ENCODE results near the gene ERGIC1. TPM values are rescaled to one million over a fixed set of nuclear protein-coding genes. Genes with fewer than 3 reads are reported as not detected.

ERGIC1 gene
- total and polyA plus RNA-seq, 9 donors = 41.7 to 147 (median 92.3) TPM

DNA sequence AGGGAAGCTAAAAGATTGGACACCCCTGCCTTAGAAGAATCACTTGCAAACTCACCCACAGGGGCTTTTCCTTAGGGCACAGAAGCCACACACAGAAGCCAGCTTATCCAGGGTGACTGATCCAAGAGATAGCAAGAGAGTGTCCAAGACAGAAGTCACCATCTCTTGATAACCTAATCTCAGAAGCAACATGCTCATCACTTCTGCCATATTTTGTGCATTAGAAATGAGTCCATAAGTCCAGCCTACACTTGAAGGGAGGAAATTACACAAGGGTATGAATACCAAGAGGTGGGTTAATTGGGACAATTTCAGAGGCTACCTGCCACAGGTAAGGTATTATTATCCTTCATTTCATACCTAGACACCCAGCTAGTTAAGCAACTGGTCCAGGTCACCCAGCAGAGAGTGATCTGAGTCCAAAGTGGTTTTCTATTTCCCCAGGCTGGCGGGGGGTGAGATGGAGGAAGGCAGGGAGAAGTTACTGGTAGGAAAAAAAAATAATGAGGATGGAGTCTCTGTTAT, 3.7 kb upstream of the ERGIC1 start:
- H3K27ac ChIP-seq = no peak overlapping the region
- 93 to 97% (median 96%) methylated on average over 1 of the region's 1 CpG for WGBS, 3 donors
- H3K4me1 ChIP-seq (ENCODE audit: insufficient read depth) = peaks cover 4% of the 10 kb centered on the region
- H3K36me3 ChIP-seq = no peaks in the 10 kb centered on the region
- H3K4me3 ChIP-seq = no peak overlapping the region
- intact Hi-C loops (cut with DNase I) = loop anchor here in 1 of 4 donors (10.0 kb wide), 1 partner anchor 56 kb away; the partner anchor contains the start of gene DUSP1
- H3K9me3 ChIP-seq = no peaks in the 10 kb centered on the region
- no peak for TF ChIP-seq EP300 (IDR thresholded peaks at IDR 0.05)
- TF ChIP-seq POLR2A (IDR thresholded peaks at IDR 0.05) = no peak
- no peak for TF ChIP-seq CTCF (IDR thresholded peaks at IDR 0.05)
- no peaks in the 10 kb centered on the region for H3K27me3 ChIP-seq
- no peak for DNase-seq

DNA sequence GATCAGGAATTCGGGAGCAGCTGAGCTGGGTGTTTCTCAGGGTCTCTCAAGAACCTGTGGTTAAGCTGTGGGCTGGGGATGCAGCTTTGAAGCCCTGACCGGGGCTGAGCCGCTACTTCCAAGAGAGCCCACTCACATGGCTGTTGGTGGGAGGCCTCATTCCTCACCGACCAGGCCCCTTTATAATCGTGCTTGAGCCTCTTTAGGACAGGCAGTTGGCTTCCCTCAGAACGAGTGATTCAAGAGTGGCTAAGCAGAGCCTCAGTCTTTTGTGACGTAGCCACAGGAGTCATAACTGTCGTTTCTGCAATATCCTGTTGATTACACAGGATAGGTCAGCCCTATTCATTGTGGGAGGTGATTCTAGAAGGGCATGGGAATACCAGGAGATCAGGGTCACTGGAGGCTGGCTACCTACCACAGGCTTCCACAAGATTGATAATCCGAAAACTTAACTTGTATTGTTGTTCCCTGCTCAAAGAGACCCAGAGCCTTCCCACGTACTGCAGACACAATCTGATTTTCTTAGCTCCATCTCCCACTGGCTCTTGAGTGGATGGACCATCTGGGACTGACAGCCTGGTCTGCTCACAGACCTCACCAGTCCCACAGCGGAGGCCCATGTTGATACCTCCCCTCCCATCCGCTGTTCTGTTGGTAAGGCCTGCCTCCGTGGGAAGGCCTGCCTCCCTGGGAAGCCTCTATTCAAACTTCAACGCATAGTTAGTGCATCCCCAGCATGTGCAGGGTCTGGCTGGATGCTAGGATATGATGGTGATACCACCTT, 3.0 kb upstream of the ERGIC1 start:
- Histone ChIP-seq H3K36me3 (no peaks in the 10 kb centered on the region), H3K4me1 (ENCODE audit: insufficient read depth) (peaks cover 9% of the 10 kb centered on the region), H3K27ac (no peak overlapping the region), H3K9me3 (no peaks in the 10 kb centered on the region), H3K4me3 (no peak overlapping the region), H3K27me3 (no peaks in the 10 kb centered on the region)
- intact Hi-C loops (cut with DNase I) = loop anchor here in 1 of 4 donors (10.0 kb wide), 1 partner anchor 56 kb away; the partner anchor contains the start of gene DUSP1
- WGBS, 3 donors = 58 to 65% (median 62%) methylated on average over 14 of the region's 14 CpGs
- DNase-seq = no peak
- no peak for TF ChIP-seq POLR2A (IDR thresholded peaks at IDR 0.05)
- no peak for TF ChIP-seq EP300 (IDR thresholded peaks at IDR 0.05)
- TF ChIP-seq CTCF (IDR thresholded peaks at IDR 0.05) = no peak

DNA sequence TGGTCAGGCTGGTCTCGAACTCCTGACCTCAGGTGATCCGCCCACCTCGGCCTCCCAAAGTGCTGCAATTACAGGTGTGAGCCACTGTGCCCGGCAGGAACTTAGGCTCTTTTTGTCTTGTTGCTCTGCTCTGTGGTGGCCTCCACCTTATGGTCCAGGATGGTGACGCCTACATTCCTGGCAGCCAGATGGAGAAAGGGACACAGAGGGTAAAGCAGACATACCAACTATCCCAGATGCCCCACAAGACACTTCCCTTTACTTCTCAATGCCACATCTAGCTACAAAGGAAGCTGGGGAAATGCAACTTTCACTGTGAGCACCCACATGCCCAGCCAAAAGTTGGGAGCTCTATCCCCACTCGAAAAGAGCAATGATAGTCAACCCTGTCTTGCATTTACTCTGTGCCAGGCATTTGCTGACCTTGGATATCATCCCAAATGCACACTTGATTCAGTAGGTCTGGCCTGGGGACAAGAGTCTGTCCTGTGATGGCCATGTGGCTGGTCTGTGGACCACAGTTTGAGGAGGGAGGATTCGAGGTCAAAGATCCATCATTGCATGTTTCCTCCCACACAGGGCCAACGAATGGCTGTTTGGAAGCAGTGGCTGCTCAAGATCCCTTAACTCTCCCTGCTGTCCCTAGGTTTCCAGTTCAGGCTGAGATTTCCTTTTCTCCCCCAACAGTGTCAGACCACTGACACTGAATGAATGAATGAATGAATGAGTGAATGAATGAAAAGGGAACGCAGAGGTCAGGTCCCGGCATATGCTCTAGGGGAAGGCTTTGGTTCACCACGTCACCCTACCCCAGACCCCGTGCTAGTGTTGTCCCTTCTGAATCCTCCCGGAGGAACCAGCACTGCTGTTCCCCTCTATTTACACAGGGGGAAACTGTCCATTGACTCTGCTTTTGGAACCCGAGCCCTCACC, 1.4 kb upstream of the ERGIC1 start:
- 71 to 75% (median 73%) methylated on average over 14 of the region's 14 CpGs for WGBS, 3 donors
- TF ChIP-seq CTCF (IDR thresholded peaks at IDR 0.05) = no peak
- no peak for TF ChIP-seq EP300 (IDR thresholded peaks at IDR 0.05)
- TF ChIP-seq POLR2A (IDR thresholded peaks at IDR 0.05) = no peak
- Histone ChIP-seq H3K4me3 (no peak overlapping the region), H3K36me3 (no peaks in the 10 kb centered on the region), H3K9me3 (no peaks in the 10 kb centered on the region), H3K4me1 (ENCODE audit: insufficient read depth) (peaks cover 13% of the 10 kb centered on the region), H3K27ac (peak overlapping the region in 1 of 2 donors; percentile 58), H3K27me3 (no peaks in the 10 kb centered on the region)
- intact Hi-C loops (cut with DNase I) = loop anchor here in 1 of 4 donors (10.0 kb wide), 1 partner anchor 58 kb away; the partner anchor contains the start of gene DUSP1
- DNase-seq = no peak

DNA sequence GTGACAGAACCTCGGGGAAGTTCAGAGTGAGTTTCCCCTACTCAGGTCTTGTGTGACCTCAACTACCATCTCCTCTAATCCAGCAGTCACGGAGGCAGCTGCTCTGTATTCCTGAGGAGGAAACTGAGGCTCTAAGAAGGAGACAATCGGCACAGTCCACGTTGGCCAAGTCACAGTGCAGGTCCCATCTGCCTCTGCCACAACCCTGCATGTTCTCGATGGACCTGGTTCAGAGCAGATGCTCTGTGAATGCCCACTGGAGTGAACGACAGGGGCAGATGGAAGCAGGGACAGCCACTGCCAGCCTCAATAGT, 722 bp upstream of the ERGIC1 start:
- DNase-seq = no peak
- H3K9me3 ChIP-seq = no peaks in the 10 kb centered on the region
- H3K27ac ChIP-seq = peak overlapping the region; percentile 57 to 58
- no peaks in the 10 kb centered on the region for H3K36me3 ChIP-seq
- 66 to 71% (median 70%) methylated on average over 4 to 6 of the region's 6 CpGs for WGBS, 3 donors
- TF ChIP-seq CTCF (IDR thresholded peaks at IDR 0.05) (no peak), POLR2A (IDR thresholded peaks at IDR 0.05) (no peak), EP300 (IDR thresholded peaks at IDR 0.05) (no peak)
- intact Hi-C loops (cut with DNase I) = loop anchor here in 1 of 4 donors (10.0 kb wide), 1 partner anchor 59 kb away; the partner anchor contains the start of gene DUSP1
- H3K4me1 ChIP-seq (ENCODE audit: insufficient read depth) = peaks cover 13% of the 10 kb centered on the region
- H3K27me3 ChIP-seq = no peaks in the 10 kb centered on the region
- H3K4me3 ChIP-seq = no peak overlapping the region

All from ovary (tissue), 9 donors.